HFFc6 (cell line): Measurements from ENCODE around the gene JARID2. TPM values are rescaled to one million over a fixed set of nuclear protein-coding genes. Genes with fewer than 3 reads are reported as not detected.

Experiments used
- DNase-seq: peaks from one replicate; pipeline ENCODE4 v3.0.0-alpha.2; 2018
- H3K27ac Mint-ChIP-seq: 2 replicates; pipeline ENCODE4 v1.8.0; 2020; ENCODE audit warnings: mild to moderate bottlenecking, mixed read lengths
- H3K27me3 Mint-ChIP-seq: 2 replicates; pipeline ENCODE4 v1.8.0; 2021; ENCODE audit warnings: mild to moderate bottlenecking, moderate library complexity, mixed read lengths; ENCODE audit not compliant: insufficient read depth
- H3K36me3 Mint-ChIP-seq: 2 replicates; pipeline ENCODE4 v1.8.0; 2021; ENCODE audit warnings: low read depth, mixed read lengths
- H3K4me1 Mint-ChIP-seq: 2 replicates; pipeline ENCODE4 v1.8.0; 2020; ENCODE audit warnings: low read depth, mixed read lengths
- H3K4me3 Mint-ChIP-seq: 2 replicates; pipeline ENCODE4 v1.8.0; 2020; ENCODE audit warnings: mild to moderate bottlenecking, moderate library complexity, mixed read lengths
- H3K9me3 Mint-ChIP-seq: 2 replicates; pipeline ENCODE4 v1.8.0; 2020; ENCODE audit warnings: mild to moderate bottlenecking, mixed read lengths
- total RNA-seq, 6 experiments: library from RNA; stranded (reverse); fragmentation: NEBNext Ultra II Directional; extraction: Animal tissue kit (Norgen Biotek cat#: 25700); gene quantifications; 2 replicates in 1 of 6; 3 replicates in 5 of 6; pipeline ENCODE4 v1.2.3, GENCODE V29; 2021
- TF ChIP-seq, protein P1 (sequence below): fragments of 200-600 bp; sonication (generic); IDR thresholded peaks from 2 replicates; pipeline ENCODE4 v1.5.0; 2021; ENCODE audit warnings: antibody characterized with exemption, mild to moderate bottlenecking

Gene JARID2
- total RNA-seq, 6 experiments from 2014 or later: 8.3 to 10.1 (median 9.5) TPM

DNA sequence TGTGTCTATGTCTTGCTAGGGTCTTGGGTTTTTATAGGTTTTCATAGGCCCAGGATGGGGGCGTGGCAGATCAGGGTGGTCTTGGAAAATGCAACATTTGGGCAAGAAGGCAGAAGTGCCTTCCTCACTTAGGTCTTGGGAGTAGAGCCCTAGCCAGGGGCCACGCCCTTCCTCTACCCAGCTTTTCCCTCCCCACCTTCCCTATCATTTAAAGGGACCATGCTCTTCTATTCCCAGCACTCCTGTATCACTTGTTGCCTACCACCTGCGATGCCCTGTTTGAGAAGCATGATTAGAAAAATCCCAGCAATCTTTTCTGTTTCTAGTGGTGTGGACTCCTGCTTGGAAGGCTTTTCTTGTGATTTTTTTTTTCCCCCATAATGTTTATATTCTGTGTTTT lies 190.6 kb downstream of the JARID2 start:
- Mint-ChIP-seq H3K27me3 (no peaks in the 10 kb centered on the region; the same call in none of the 2 replicates), H3K36me3 (peaks cover 10% of the 10 kb centered on the region), H3K9me3 (no peaks in the 10 kb centered on the region; the same call in 1 of the 2 replicates), H3K4me1 (peaks cover 77% of the 10 kb centered on the region), H3K4me3 (no peak overlapping the region), H3K27ac (no peak overlapping the region)
- TF ChIP-seq, protein P1, sequence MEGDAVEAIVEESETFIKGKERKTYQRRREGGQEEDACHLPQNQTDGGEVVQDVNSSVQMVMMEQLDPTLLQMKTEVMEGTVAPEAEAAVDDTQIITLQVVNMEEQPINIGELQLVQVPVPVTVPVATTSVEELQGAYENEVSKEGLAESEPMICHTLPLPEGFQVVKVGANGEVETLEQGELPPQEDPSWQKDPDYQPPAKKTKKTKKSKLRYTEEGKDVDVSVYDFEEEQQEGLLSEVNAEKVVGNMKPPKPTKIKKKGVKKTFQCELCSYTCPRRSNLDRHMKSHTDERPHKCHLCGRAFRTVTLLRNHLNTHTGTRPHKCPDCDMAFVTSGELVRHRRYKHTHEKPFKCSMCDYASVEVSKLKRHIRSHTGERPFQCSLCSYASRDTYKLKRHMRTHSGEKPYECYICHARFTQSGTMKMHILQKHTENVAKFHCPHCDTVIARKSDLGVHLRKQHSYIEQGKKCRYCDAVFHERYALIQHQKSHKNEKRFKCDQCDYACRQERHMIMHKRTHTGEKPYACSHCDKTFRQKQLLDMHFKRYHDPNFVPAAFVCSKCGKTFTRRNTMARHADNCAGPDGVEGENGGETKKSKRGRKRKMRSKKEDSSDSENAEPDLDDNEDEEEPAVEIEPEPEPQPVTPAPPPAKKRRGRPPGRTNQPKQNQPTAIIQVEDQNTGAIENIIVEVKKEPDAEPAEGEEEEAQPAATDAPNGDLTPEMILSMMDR: no peak
- DNase-seq: no peak

- no peaks in the 10 kb centered on the region; the same call in 1 of the 2 replicates for H3K9me3 Mint-ChIP-seq
- TF ChIP-seq, protein P1: no peak
- no peak for DNase-seq
- H3K36me3 Mint-ChIP-seq: peaks cover 10% of the 10 kb centered on the region
- no peaks in the 10 kb centered on the region; the same call in none of the 2 replicates for H3K27me3 Mint-ChIP-seq
- no peak overlapping the region for H3K4me3 Mint-ChIP-seq
- H3K4me1 Mint-ChIP-seq: peaks cover 74% of the 10 kb centered on the region
- no peak overlapping the region; the same call in 1 of the 2 replicates for H3K27ac Mint-ChIP-seq
Measured at GRCh38 chr6:15437090-15437635, 191.3 kb downstream of the JARID2 start.

DNA sequence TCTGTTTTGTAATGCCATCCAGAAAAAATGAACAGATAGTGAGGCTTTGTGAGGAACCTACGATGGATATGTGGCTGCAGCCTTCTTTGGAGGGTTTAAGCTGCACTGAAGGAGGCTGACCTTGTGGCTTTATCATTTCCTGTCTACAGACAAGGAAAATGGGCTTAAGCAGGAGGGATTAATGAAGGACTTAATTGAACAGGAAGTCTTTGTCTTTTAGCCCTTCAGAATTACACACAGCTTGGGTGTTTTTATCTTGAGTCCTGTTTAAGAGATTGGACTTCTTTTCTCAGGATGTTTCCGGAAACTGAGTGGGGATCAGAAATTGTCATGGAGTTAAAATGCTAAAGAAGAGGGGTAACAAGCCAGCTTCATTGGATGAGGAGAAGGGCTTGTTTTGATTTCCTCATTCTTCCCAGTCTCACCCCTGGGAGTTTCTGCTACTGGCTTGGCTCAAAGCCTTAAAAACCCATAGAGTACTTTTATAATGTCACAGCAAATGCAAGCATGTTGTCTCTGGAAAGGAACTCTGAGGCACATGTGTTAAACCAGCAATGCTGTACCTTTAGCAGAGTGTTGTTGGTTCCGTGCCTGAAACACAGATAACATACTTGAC lies 193.6 kb downstream of the JARID2 start:
- H3K9me3 Mint-ChIP-seq: no peaks in the 10 kb centered on the region; the same call in 1 of the 2 replicates
- no peak for DNase-seq
- H3K27me3 Mint-ChIP-seq: no peaks in the 10 kb centered on the region; the same call in none of the 2 replicates
- no peak overlapping the region for H3K4me3 Mint-ChIP-seq
- H3K4me1 Mint-ChIP-seq: peaks cover 75% of the 10 kb centered on the region
- peaks cover 4% of the 10 kb centered on the region for H3K36me3 Mint-ChIP-seq
- peak overlapping the region; percentile 12 for H3K27ac Mint-ChIP-seq
- TF ChIP-seq, protein P1: no peak

- TF ChIP-seq, protein P1: no peak
- Mint-ChIP-seq H3K9me3 (no peaks in the 10 kb centered on the region), H3K4me1 (peaks cover 71% of the 10 kb centered on the region), H3K36me3 (no peaks in the 10 kb centered on the region; the same call in 1 of the 2 replicates), H3K27me3 (no peaks in the 10 kb centered on the region; the same call in none of the 2 replicates), H3K27ac (no peak overlapping the region; the same call in 1 of the 2 replicates), H3K4me3 (no peak overlapping the region)
- no peak for DNase-seq
Measured at GRCh38 chr6:15440040-15440439, 194.2 kb downstream of the JARID2 start.

- no peaks in the 10 kb centered on the region; the same call in none of the 2 replicates for H3K27me3 Mint-ChIP-seq
- no peak overlapping the region for H3K4me3 Mint-ChIP-seq
- peak; percentile 72 for DNase-seq
- H3K27ac Mint-ChIP-seq: no peak overlapping the region
- TF ChIP-seq, protein P1: peak; percentile 84
- H3K4me1 Mint-ChIP-seq: peaks cover 68% of the 10 kb centered on the region
- no peaks in the 10 kb centered on the region for H3K9me3 Mint-ChIP-seq
- no peaks in the 10 kb centered on the region for H3K36me3 Mint-ChIP-seq
Measured at GRCh38 chr6:15441215-15441868, 195.5 kb downstream of the JARID2 start.
